ENCODE results near the gene CDC5L.

CDC5L gene

DNA sequence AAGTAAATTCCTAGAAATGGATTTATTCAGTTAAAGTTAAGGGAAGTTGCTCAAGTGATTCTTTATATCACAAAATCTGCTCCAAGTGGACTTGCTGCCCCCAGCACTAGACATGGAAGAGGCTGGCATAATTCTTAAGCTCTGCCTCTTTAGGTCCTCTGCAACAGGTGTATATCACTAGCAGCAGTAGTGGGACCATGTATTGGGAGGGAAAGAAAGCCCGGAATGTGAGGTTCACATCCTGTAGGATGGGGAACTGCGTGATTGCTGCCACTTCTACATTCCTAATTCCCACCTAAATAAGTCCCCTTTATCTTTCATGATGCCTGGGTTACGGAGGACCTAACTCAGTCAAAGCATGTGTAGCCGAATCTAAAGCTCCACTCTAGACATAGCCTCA is 31.9 kb upstream of the CDC5L start:
- no peak overlapping the region for H4K12ac ChIP-seq (ENCODE audit: low read depth, low read length)
- H3K9ac ChIP-seq (ENCODE audit: low read length) = no peak overlapping the region
- H4K91ac ChIP-seq (ENCODE audit: low read depth, low read length) = no peak overlapping the region
- no peak overlapping the region for H3K18ac ChIP-seq (ENCODE audit: low read length)
- no CpG with 5 or more reads among the region's 4 CpGs for WGBS (ENCODE audit: extremely low coverage, insufficient coverage, insufficient read length)
- no peaks in the 10 kb centered on the region for H3K27me3 ChIP-seq (ENCODE audit: insufficient read depth, low read length)
- no peak overlapping the region for H2BK5ac ChIP-seq (ENCODE audit: low read depth, low read length, poor library complexity)
- no peak overlapping the region for H2AFZ ChIP-seq (ENCODE audit: insufficient read depth, low read length, poor library complexity)
- no peaks in the 10 kb centered on the region for H3K4me1 ChIP-seq (ENCODE audit: control insufficient read depth in 1 of 2, insufficient read depth in 2 of 2, low read length in 2 of 2)
- no peak overlapping the region for H3K4ac ChIP-seq (ENCODE audit: low read depth, low read length)
- no peak overlapping the region for H3K4me3 ChIP-seq (ENCODE audit: low read depth, low read length)
- no peak overlapping the region for H2BK120ac ChIP-seq (ENCODE audit: insufficient read depth, low read length, poor library complexity)
- H3K79me2 ChIP-seq (ENCODE audit: control insufficient read depth, insufficient read depth, low read length, poor library complexity) = no peaks in the 10 kb centered on the region
- no peak overlapping the region for H3K27ac ChIP-seq (ENCODE audit: low read depth, low read length)
- no peak overlapping the region for H2BK12ac ChIP-seq (ENCODE audit: low read length)
- no peaks in the 10 kb centered on the region for H3K36me3 ChIP-seq (ENCODE audit: control insufficient read depth in 1 of 2, insufficient read depth in 2 of 2, low read length in 2 of 2)
- H3K79me1 ChIP-seq (ENCODE audit: low read length) = no peaks in the 10 kb centered on the region
- H3K14ac ChIP-seq (ENCODE audit: low read length) = no peak overlapping the region
- no peak overlapping the region for H2AK5ac ChIP-seq (ENCODE audit: low read length)
- no peak overlapping the region for H3K4me2 ChIP-seq (ENCODE audit: low read length)
- no peak overlapping the region for H3K23ac ChIP-seq (ENCODE audit: low read length)
- no peak for DNase-seq
- H3K9me3 ChIP-seq (ENCODE audit: insufficient read depth, low read depth, low read length) = no peaks in the 10 kb centered on the region
- no peak overlapping the region for H4K8ac ChIP-seq (ENCODE audit: low read depth, low read length)

GRCh38 chr6:44356487-44356886 is 31.0 kb upstream of the CDC5L start:
- no peak overlapping the region for H3K23ac ChIP-seq (ENCODE audit: low read length)
- H2AFZ ChIP-seq (ENCODE audit: insufficient read depth, low read length, poor library complexity) = no peak overlapping the region
- WGBS (ENCODE audit: extremely low coverage, insufficient coverage, insufficient read length) = no CpG with 5 or more reads among the region's 1 CpG
- no peak overlapping the region for H3K18ac ChIP-seq (ENCODE audit: low read length)
- no peaks in the 10 kb centered on the region for H3K27me3 ChIP-seq (ENCODE audit: insufficient read depth, low read length)
- no peak overlapping the region for H3K14ac ChIP-seq (ENCODE audit: low read length)
- no peak overlapping the region for H4K8ac ChIP-seq (ENCODE audit: low read depth, low read length)
- no peak overlapping the region for H3K9ac ChIP-seq (ENCODE audit: low read length)
- no peak overlapping the region for H3K4me2 ChIP-seq (ENCODE audit: low read length)
- H4K91ac ChIP-seq (ENCODE audit: low read depth, low read length) = no peak overlapping the region
- no peaks in the 10 kb centered on the region for H3K79me2 ChIP-seq (ENCODE audit: control insufficient read depth, insufficient read depth, low read length, poor library complexity)
- no peaks in the 10 kb centered on the region for H3K79me1 ChIP-seq (ENCODE audit: low read length)
- H2BK120ac ChIP-seq (ENCODE audit: insufficient read depth, low read length, poor library complexity) = no peak overlapping the region
- no peak for DNase-seq
- no peak overlapping the region for H2AK5ac ChIP-seq (ENCODE audit: low read length)
- H3K27ac ChIP-seq (ENCODE audit: low read depth, low read length) = no peak overlapping the region
- H3K9me3 ChIP-seq (ENCODE audit: insufficient read depth, low read depth, low read length) = no peaks in the 10 kb centered on the region
- no peak overlapping the region for H2BK5ac ChIP-seq (ENCODE audit: low read depth, low read length, poor library complexity)
- H4K12ac ChIP-seq (ENCODE audit: low read depth, low read length) = no peak overlapping the region
- H3K36me3 ChIP-seq (ENCODE audit: control insufficient read depth in 1 of 2, insufficient read depth in 2 of 2, low read length in 2 of 2) = no peaks in the 10 kb centered on the region
- H3K4me3 ChIP-seq (ENCODE audit: low read depth, low read length) = no peak overlapping the region
- H3K4ac ChIP-seq (ENCODE audit: low read depth, low read length) = no peak overlapping the region
- H3K4me1 ChIP-seq (ENCODE audit: control insufficient read depth in 1 of 2, insufficient read depth in 2 of 2, low read length in 2 of 2) = no peaks in the 10 kb centered on the region
- no peak overlapping the region for H2BK12ac ChIP-seq (ENCODE audit: low read length)

- Histone ChIP-seq H3K27ac (ENCODE audit: low read depth, low read length) (no peak overlapping the region), H3K18ac (ENCODE audit: low read length) (no peak overlapping the region), H3K4me2 (ENCODE audit: low read length) (no peak overlapping the region), H3K4me1 (ENCODE audit: control insufficient read depth in 1 of 2, insufficient read depth in 2 of 2, low read length in 2 of 2) (no peaks in the 10 kb centered on the region), H3K14ac (ENCODE audit: low read length) (no peak overlapping the region), H3K23ac (ENCODE audit: low read length) (no peak overlapping the region), H4K12ac (ENCODE audit: low read depth, low read length) (no peak overlapping the region), H3K4me3 (ENCODE audit: low read depth, low read length) (no peak overlapping the region), H3K79me1 (ENCODE audit: low read length) (no peaks in the 10 kb centered on the region), H2BK120ac (ENCODE audit: insufficient read depth, low read length, poor library complexity) (no peak overlapping the region), H3K9me3 (ENCODE audit: insufficient read depth, low read depth, low read length) (no peaks in the 10 kb centered on the region), H2AK5ac (ENCODE audit: low read length) (no peak overlapping the region), H2BK12ac (ENCODE audit: low read length) (no peak overlapping the region), H2BK5ac (ENCODE audit: low read depth, low read length, poor library complexity) (no peak overlapping the region), H3K9ac (ENCODE audit: low read length) (no peak overlapping the region), H3K27me3 (ENCODE audit: insufficient read depth, low read length) (no peaks in the 10 kb centered on the region), H3K79me2 (ENCODE audit: control insufficient read depth, insufficient read depth, low read length, poor library complexity) (no peaks in the 10 kb centered on the region), H2AFZ (ENCODE audit: insufficient read depth, low read length, poor library complexity) (no peak overlapping the region), H4K8ac (ENCODE audit: low read depth, low read length) (no peak overlapping the region), H3K4ac (ENCODE audit: low read depth, low read length) (no peak overlapping the region), H3K36me3 (ENCODE audit: control insufficient read depth in 1 of 2, insufficient read depth in 2 of 2, low read length in 2 of 2) (no peaks in the 10 kb centered on the region), H4K91ac (ENCODE audit: low read depth, low read length) (no peak overlapping the region)
- no peak for DNase-seq
- no CpG with 5 or more reads among the region's 3 CpGs for WGBS (ENCODE audit: extremely low coverage, insufficient coverage, insufficient read length)
These were observed 27.5 kb upstream of the CDC5L start for GRCh38 chr6:44359973-44360372.

DNA sequence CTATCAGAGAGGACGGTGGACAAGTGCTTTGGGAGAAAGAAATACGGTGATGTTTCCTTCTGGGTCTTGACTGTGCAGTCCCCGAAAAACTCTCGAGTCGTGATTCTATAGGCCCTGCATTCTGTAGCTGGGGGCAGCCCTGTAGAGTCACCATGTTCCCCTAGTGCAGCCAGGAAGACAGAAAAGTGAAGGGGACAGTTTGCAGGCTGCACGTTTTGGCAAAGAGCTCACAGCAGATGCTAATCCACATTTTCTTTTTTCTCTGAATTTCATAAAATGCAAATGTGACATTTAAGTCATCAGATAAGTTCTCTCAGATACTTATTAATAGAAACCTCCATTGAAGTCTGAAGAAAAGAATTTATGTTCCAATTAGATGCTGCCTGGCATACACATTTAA is 25.6 kb upstream of the CDC5L start:
- H3K4me3 ChIP-seq (ENCODE audit: low read depth, low read length) = no peak overlapping the region
- no peak overlapping the region for H3K14ac ChIP-seq (ENCODE audit: low read length)
- WGBS (ENCODE audit: extremely low coverage, insufficient coverage, insufficient read length) = no CpG with 5 or more reads among the region's 6 CpGs
- no peak overlapping the region for H3K9ac ChIP-seq (ENCODE audit: low read length)
- H4K91ac ChIP-seq (ENCODE audit: low read depth, low read length) = no peak overlapping the region
- H4K8ac ChIP-seq (ENCODE audit: low read depth, low read length) = no peak overlapping the region
- H2BK120ac ChIP-seq (ENCODE audit: insufficient read depth, low read length, poor library complexity) = no peak overlapping the region
- H3K27me3 ChIP-seq (ENCODE audit: insufficient read depth, low read length) = no peaks in the 10 kb centered on the region
- no peak overlapping the region for H2BK12ac ChIP-seq (ENCODE audit: low read length)
- H2AFZ ChIP-seq (ENCODE audit: insufficient read depth, low read length, poor library complexity) = no peak overlapping the region
- H3K79me1 ChIP-seq (ENCODE audit: low read length) = no peaks in the 10 kb centered on the region
- H3K36me3 ChIP-seq (ENCODE audit: control insufficient read depth in 1 of 2, insufficient read depth in 2 of 2, low read length in 2 of 2) = no peaks in the 10 kb centered on the region
- H2AK5ac ChIP-seq (ENCODE audit: low read length) = no peak overlapping the region
- DNase-seq = no peak
- no peaks in the 10 kb centered on the region for H3K79me2 ChIP-seq (ENCODE audit: control insufficient read depth, insufficient read depth, low read length, poor library complexity)
- no peak overlapping the region for H4K12ac ChIP-seq (ENCODE audit: low read depth, low read length)
- no peak overlapping the region for H3K18ac ChIP-seq (ENCODE audit: low read length)
- no peaks in the 10 kb centered on the region for H3K9me3 ChIP-seq (ENCODE audit: insufficient read depth, low read depth, low read length)
- H3K4me2 ChIP-seq (ENCODE audit: low read length) = no peak overlapping the region
- no peak overlapping the region for H3K4ac ChIP-seq (ENCODE audit: low read depth, low read length)
- no peak overlapping the region for H3K23ac ChIP-seq (ENCODE audit: low read length)
- H2BK5ac ChIP-seq (ENCODE audit: low read depth, low read length, poor library complexity) = no peak overlapping the region
- no peaks in the 10 kb centered on the region for H3K4me1 ChIP-seq (ENCODE audit: control insufficient read depth in 1 of 2, insufficient read depth in 2 of 2, low read length in 2 of 2)
- no peak overlapping the region for H3K27ac ChIP-seq (ENCODE audit: low read depth, low read length)

Measured in trophoblast cell (in vitro differentiated cells and primary cell).